ENCODE data around the gene PLCG2. TPM values are rescaled to one million over a fixed set of nuclear protein-coding genes. Genes with fewer than 3 reads are reported as not detected.

PLCG2 gene
- total and polyA plus RNA-seq, 2 experiments from 2014 or later: 0.39 TPM; not detected in 1

DNA sequence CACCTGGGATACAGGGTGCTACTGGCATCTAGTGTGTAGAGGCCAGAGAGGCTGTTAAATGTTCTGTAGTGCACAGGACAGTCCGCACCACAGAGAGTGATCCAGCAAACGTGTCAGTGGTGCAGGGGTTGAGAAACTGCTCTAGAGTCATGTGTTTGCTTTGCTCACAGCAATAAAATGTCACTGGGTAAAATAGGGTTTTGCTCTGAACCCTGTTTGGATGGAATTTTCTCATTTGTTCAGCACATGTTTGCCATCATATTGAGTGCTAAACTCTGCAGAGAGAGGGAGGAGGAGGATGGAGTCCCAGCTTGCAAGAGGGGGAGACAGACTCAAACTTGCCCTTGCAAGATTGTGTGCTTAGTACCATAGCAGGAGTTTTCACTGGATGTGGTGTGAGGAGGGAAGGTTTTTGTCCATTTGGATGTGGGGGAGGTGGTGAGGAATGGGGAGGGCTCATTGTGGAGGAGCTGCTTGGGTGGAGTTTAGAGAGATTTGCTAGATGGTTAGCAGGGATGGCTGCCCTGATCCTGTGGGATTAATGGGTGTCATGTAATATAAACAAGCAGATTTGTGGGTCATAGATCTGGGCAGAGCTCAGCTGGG, 11.8 kb downstream of the PLCG2 start:
- Histone ChIP-seq H3K9me2 (ENCODE audit: insufficient read depth) (no peaks in the 10 kb centered on the region), H3K27me3 (replicated peaks; ENCODE audit: insufficient read depth) (peaks cover 11% of the 10 kb centered on the region; the same call in 1 of the 2 replicates), H3K9ac (no peak overlapping the region), H3K9me3 (ENCODE audit: low read depth) (no peaks in the 10 kb centered on the region), H3K36me3 (ENCODE audit: low read depth) (no peaks in the 10 kb centered on the region), H2AFZ (no peak overlapping the region), H3K4me1 (ENCODE audit: insufficient read depth) (no peaks in the 10 kb centered on the region), H3K79me2 (ENCODE audit: insufficient read depth) (no peaks in the 10 kb centered on the region), H3F3A (ENCODE audit: insufficient read depth) (no peaks in the 10 kb centered on the region), H3K27ac (no peak overlapping the region), H3K4me2 (ENCODE audit: unreplicated experiment) (no peak overlapping the region), H3K4me3 (no peak overlapping the region), H4K20me1 (ENCODE audit: insufficient read depth) (no peaks in the 10 kb centered on the region)
- 0 to 3% methylated on average over 2 of the region's 2 CpGs for WGBS, 2 experiments (ENCODE audit: low coverage in 1 of 2, low lambda C conversion rate in 2 of 2, missing lambda C conversion rate in 2 of 2)
- peak; percentile 17 for DNase-seq
- in situ Hi-C loops (cut with MboI): no loop called here
- TF ChIP-seq EZH2phosphoT487 (IDR thresholded peaks at IDR 0.05; ENCODE audit: insufficient read depth, low read depth) (no peak), EZH2 (IDR thresholded peaks at IDR 0.05; ENCODE audit: insufficient read depth, poor library complexity, severe bottlenecking) (no peak)

DNA sequence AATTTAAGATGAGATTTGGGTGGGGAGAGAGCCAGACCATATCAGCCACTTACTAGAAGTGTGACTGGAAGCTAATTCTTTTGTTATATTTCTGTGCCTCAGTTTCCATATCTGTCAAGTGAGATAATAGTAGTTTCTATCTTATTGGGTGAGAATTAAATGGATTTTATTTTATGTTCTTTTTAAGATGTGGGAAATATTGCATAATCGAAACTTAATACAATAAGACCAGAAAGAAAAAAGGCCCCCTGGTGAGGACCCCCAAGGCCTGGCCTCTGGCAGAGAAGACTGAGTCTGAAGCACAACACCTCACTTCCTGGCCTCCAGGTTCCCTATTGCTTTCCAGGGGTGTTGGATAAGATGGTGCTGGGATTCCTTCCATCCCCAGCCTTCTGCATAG, 13.7 kb downstream of the PLCG2 start:
- H3K9me3 ChIP-seq (ENCODE audit: low read depth): no peaks in the 10 kb centered on the region
- H3K4me1 ChIP-seq (ENCODE audit: insufficient read depth): no peaks in the 10 kb centered on the region
- no peak overlapping the region for H3K4me3 ChIP-seq
- peaks cover 11% of the 10 kb centered on the region; the same call in 1 of the 2 replicates for H3K27me3 ChIP-seq (replicated peaks; ENCODE audit: insufficient read depth)
- no peak overlapping the region for H3K27ac ChIP-seq
- H3K9ac ChIP-seq: no peak overlapping the region
- no peaks in the 10 kb centered on the region for H3K9me2 ChIP-seq (ENCODE audit: insufficient read depth)
- in situ Hi-C loops (cut with MboI): no loop called here
- no peaks in the 10 kb centered on the region for H3F3A ChIP-seq (ENCODE audit: insufficient read depth)
- DNase-seq: no peak
- no peaks in the 10 kb centered on the region for H3K79me2 ChIP-seq (ENCODE audit: insufficient read depth)
- 28 to 38% methylated on average over 1 of the region's 1 CpG for WGBS, 2 experiments (ENCODE audit: low coverage in 1 of 2, low lambda C conversion rate in 2 of 2, missing lambda C conversion rate in 2 of 2)
- H2AFZ ChIP-seq: no peak overlapping the region
- no peak for TF ChIP-seq EZH2 (IDR thresholded peaks at IDR 0.05; ENCODE audit: insufficient read depth, poor library complexity, severe bottlenecking)
- TF ChIP-seq EZH2phosphoT487 (IDR thresholded peaks at IDR 0.05; ENCODE audit: insufficient read depth, low read depth): no peak
- H4K20me1 ChIP-seq (ENCODE audit: insufficient read depth): no peaks in the 10 kb centered on the region
- H3K4me2 ChIP-seq (ENCODE audit: unreplicated experiment): no peak overlapping the region
- no peaks in the 10 kb centered on the region for H3K36me3 ChIP-seq (ENCODE audit: low read depth)

DNA sequence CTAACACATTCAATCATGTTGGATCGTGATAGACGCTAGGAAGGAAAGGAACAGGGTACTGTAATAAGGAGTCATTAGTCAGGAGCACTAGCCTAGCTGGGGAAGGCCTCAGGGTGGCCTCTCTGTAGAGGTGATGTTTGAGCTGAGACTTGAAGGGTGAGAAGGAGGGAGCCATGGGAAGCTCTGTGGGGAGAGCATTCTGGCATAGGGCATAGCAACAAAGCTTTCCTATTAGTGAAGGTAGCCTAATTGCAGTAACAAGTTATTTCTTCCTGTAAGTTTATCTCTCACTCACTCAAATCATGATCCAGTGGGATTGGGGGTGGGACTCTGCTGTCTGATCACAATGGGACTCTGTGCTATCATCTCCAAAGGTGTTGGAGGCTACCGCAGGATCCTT, 16.1 kb downstream of the PLCG2 start:
- 90% methylated on average over 3 of the region's 3 CpGs for WGBS, 2 experiments (ENCODE audit: low coverage in 1 of 2, low lambda C conversion rate in 2 of 2, missing lambda C conversion rate in 2 of 2)
- H3F3A ChIP-seq (ENCODE audit: insufficient read depth): no peaks in the 10 kb centered on the region
- TF ChIP-seq EZH2phosphoT487 (IDR thresholded peaks at IDR 0.05; ENCODE audit: insufficient read depth, low read depth) (no peak), EZH2 (IDR thresholded peaks at IDR 0.05; ENCODE audit: insufficient read depth, poor library complexity, severe bottlenecking) (no peak)

DNA sequence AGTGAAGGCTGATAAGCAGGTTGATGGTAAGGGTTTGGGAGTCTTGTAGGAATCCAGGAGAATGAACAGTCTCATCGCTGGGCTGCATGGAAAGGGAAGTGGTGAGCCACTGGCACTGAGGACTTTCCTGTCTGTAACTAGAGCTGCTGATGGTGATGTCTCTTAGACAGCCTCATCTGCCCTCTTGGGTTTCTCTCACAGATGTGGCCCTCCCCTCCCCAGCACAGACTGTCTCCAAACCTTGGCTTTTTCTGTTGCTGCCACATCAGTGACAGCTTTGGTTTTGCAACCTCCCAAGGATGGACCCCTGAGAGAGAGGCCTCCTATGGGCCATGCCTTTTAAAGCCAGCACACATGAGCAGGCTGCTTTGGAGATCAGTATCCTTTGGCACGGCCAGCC, 16.9 kb downstream of the PLCG2 start:
- H3K27me3 ChIP-seq (replicated peaks; ENCODE audit: insufficient read depth): peaks cover 7% of the 10 kb centered on the region; the same call in 1 of the 2 replicates
- no peaks in the 10 kb centered on the region for H3K36me3 ChIP-seq (ENCODE audit: low read depth)
- DNase-seq: no peak
- H3K9me2 ChIP-seq (ENCODE audit: insufficient read depth): no peaks in the 10 kb centered on the region
- no peak overlapping the region for H3K4me2 ChIP-seq (ENCODE audit: unreplicated experiment)
- 51 to 61% methylated on average over 2 of the region's 2 CpGs for WGBS, 2 experiments (ENCODE audit: low coverage in 1 of 2, low lambda C conversion rate in 2 of 2, missing lambda C conversion rate in 2 of 2)
- no peak overlapping the region for H2AFZ ChIP-seq
- H3K9me3 ChIP-seq (ENCODE audit: low read depth): no peaks in the 10 kb centered on the region
- no peaks in the 10 kb centered on the region for H3K4me1 ChIP-seq (ENCODE audit: insufficient read depth)
- no peak for TF ChIP-seq EZH2phosphoT487 (IDR thresholded peaks at IDR 0.05; ENCODE audit: insufficient read depth, low read depth)
- TF ChIP-seq EZH2 (IDR thresholded peaks at IDR 0.05; ENCODE audit: insufficient read depth, poor library complexity, severe bottlenecking): no peak
- no peaks in the 10 kb centered on the region for H3K79me2 ChIP-seq (ENCODE audit: insufficient read depth)
- H3F3A ChIP-seq (ENCODE audit: insufficient read depth): no peaks in the 10 kb centered on the region
- H3K27ac ChIP-seq: no peak overlapping the region
- no peak overlapping the region for H3K4me3 ChIP-seq
- H3K9ac ChIP-seq: no peak overlapping the region
- in situ Hi-C loops (cut with MboI): no loop called here
- H4K20me1 ChIP-seq (ENCODE audit: insufficient read depth): no peaks in the 10 kb centered on the region

More for the DNA sequence above, 16.1 kb downstream of the PLCG2 start:
- Histone ChIP-seq H3K36me3 (ENCODE audit: low read depth) (no peaks in the 10 kb centered on the region), H3K4me1 (ENCODE audit: insufficient read depth) (no peaks in the 10 kb centered on the region), H3K9ac (no peak overlapping the region), H4K20me1 (ENCODE audit: insufficient read depth) (no peaks in the 10 kb centered on the region), H3K79me2 (ENCODE audit: insufficient read depth) (no peaks in the 10 kb centered on the region), H3K4me2 (ENCODE audit: unreplicated experiment) (no peak overlapping the region), H3K27me3 (replicated peaks; ENCODE audit: insufficient read depth) (peaks cover 7% of the 10 kb centered on the region; the same call in 1 of the 2 replicates), H3K9me2 (ENCODE audit: insufficient read depth) (no peaks in the 10 kb centered on the region), H3K4me3 (no peak overlapping the region), H3K27ac (no peak overlapping the region), H3K9me3 (ENCODE audit: low read depth) (no peaks in the 10 kb centered on the region), H2AFZ (no peak overlapping the region)
- in situ Hi-C loops (cut with MboI): no loop called here
- DNase-seq: no peak

All from GM23248 (cell line).